Measurements from ENCODE around the gene DHFR. TPM values are rescaled to one million over a fixed set of nuclear protein-coding genes. Genes with fewer than 3 reads are reported as not detected.

DHFR gene
- total and polyA plus RNA-seq, 2 of the 8 experiments (the other 6 are each of a cell fraction or from before 2014, with no cell fraction given): 46.4 to 88.9 TPM

GRCh38 chr5:80620211-80620610, 34.6 kb downstream of the DHFR start (continued):
- TF ChIP-seq TAF1 (IDR thresholded peaks at IDR 0.05; ENCODE audit: low read depth, low read length): no peak
- no peak for TF ChIP-seq SUZ12 (IDR thresholded peaks at IDR 0.05; ENCODE audit: low read length)
- no peak for TF ChIP-seq POLR2AphosphoS5 (IDR thresholded peaks at IDR 0.05; ENCODE audit: low read depth, low read length)
- TF ChIP-seq TBP (IDR thresholded peaks at IDR 0.05; ENCODE audit: low read depth, low read length): no peak
